Neural cell (in vitro differentiated cells): ENCODE results near the gene DDX4. TPM values are rescaled to one million over a fixed set of nuclear protein-coding genes. Genes with fewer than 3 reads are reported as not detected.

Experiments
- H2AFZ ChIP-seq: fragments of 200-600, 300-800 bp; sonication (generic), shearing (Covaris generic); 2 replicates; pipeline ENCODE4 v1.6.0; 2014; ENCODE audit warnings: low read depth, mild to moderate bottlenecking, antibody characterized with exemption, low read length, moderate library complexity
- H3F3A ChIP-seq: fragments of 200-600 bp; shearing (Covaris generic); 2 replicates; pipeline ENCODE4 v1.6.1; 2016; ENCODE audit warnings: mild to moderate bottlenecking, moderate library complexity, mixed read lengths, antibody characterized with exemption, low read length; ENCODE audit not compliant: insufficient read depth, poor library complexity, severe bottlenecking
- H3K27ac ChIP-seq: fragments of 200-600, 300-800 bp; sonication (generic), shearing (Covaris generic); 2 replicates; pipeline ENCODE4 v1.5.1; 2014; ENCODE audit warnings: mild to moderate bottlenecking, low read length, moderate library complexity
- H3K27me3 ChIP-seq: fragments of 300-800, 200-600 bp; sonication (generic), shearing (Covaris generic); 2 replicates; pipeline ENCODE4 v1.6.0; 2014; ENCODE audit warnings: mild to moderate bottlenecking, low read depth, low read length, moderate library complexity; ENCODE audit not compliant: insufficient read depth
- H3K36me3 ChIP-seq: fragments of 300-800, 200-600 bp; sonication (generic), shearing (Covaris generic); 2 replicates; pipeline ENCODE4 v1.5.1; 2014; ENCODE audit warnings: mild to moderate bottlenecking, antibody characterized with exemption, low read length, moderate library complexity; ENCODE audit not compliant: insufficient read depth
- H3K4me2 ChIP-seq: fragments of 300-800, 200-600 bp; sonication (generic), shearing (Covaris generic); 2 replicates; pipeline ENCODE4 v1.6.0; 2014; ENCODE audit warnings: mild to moderate bottlenecking, low read length
- H3K4me3 ChIP-seq: fragments of 300-800, 200-600 bp; sonication (generic), shearing (Covaris generic); 2 replicates; pipeline ENCODE4 v1.5.1; 2014; ENCODE audit warnings: mild to moderate bottlenecking, low read length, moderate library complexity
- H3K79me2 ChIP-seq: fragments of 200-600 bp; shearing (Covaris generic); replicated peaks from 2 replicates; pipeline ENCODE4 v1.6.0; 2014; ENCODE audit warnings: mild to moderate bottlenecking, low read length, moderate library complexity; ENCODE audit not compliant: insufficient read depth
- H3K9ac ChIP-seq: fragments of 300-800, 200-600 bp; sonication (generic), shearing (Covaris generic); 2 replicates; pipeline ENCODE4 v1.6.1; 2016; ENCODE audit warnings: mild to moderate bottlenecking, low read length, mixed read lengths
- H3K9me2 ChIP-seq: fragments of 200-600 bp; shearing (Covaris generic); 2 replicates; pipeline ENCODE4 v1.6.1; 2016; ENCODE audit warnings: mild to moderate bottlenecking, low read length, mixed read lengths; ENCODE audit not compliant: insufficient read depth
- H3K9me3 ChIP-seq: fragments of 200-600, 300-800 bp; sonication (generic), shearing (Covaris generic); 2 replicates; pipeline ENCODE4 v1.6.1; 2016; ENCODE audit warnings: mild to moderate bottlenecking, mixed run types, low read length, moderate library complexity, mixed read lengths
- H4K20me1 ChIP-seq: fragments of 200-600 bp; shearing (Covaris generic); 2 replicates; pipeline ENCODE4 v1.6.1; 2016; ENCODE audit warnings: mild to moderate bottlenecking, mixed run types; ENCODE audit not compliant: insufficient read depth
- CTCF ChIP-seq: fragments of 450-650 bp; IDR thresholded peaks from 2 replicates; pipeline ENCODE4 v1.5.1; 2014; ENCODE audit warnings: antibody characterized with exemption, mild to moderate bottlenecking, moderate library complexity; ENCODE audit not compliant: poor library complexity, severe bottlenecking
- EP300 ChIP-seq: fragments of 450-650 bp; conservative IDR thresholded peaks from 2 replicates; pipeline ENCODE4 v1.6.1; 2014; ENCODE audit warnings: antibody characterized with exemption, mild to moderate bottlenecking, moderate library complexity; ENCODE audit not compliant: poor library complexity, severe bottlenecking
- EZH2 ChIP-seq: fragments of 200-600, 300-800 bp; shearing (Covaris generic), sonication (generic); IDR thresholded peaks from 2 replicates; pipeline ENCODE4 v1.6.1; 2014; ENCODE audit warnings: antibody characterized with exemption, low read length, borderline replicate concordance, mild to moderate bottlenecking; ENCODE audit not compliant: insufficient read depth, poor library complexity, severe bottlenecking
- MXI1 ChIP-seq: fragments of 450-650 bp; conservative IDR thresholded peaks from 2 replicates; pipeline ENCODE4 v1.6.1; 2014; ENCODE audit warnings: antibody characterized with exemption, mild to moderate bottlenecking; ENCODE audit not compliant: poor library complexity, severe bottlenecking
- POLR2AphosphoS5 ChIP-seq: IDR thresholded peaks from 2 replicates; pipeline ENCODE4 v1.6.1; 2012
- RAD21 ChIP-seq: fragments of 450-650 bp; conservative IDR thresholded peaks from 2 replicates; pipeline ENCODE4 v1.6.1; 2014; ENCODE audit warnings: antibody characterized with exemption, mild to moderate bottlenecking, moderate library complexity
- REST ChIP-seq: IDR thresholded peaks from 2 replicates; pipeline ENCODE4 v1.6.1; 2012; ENCODE audit warnings: borderline replicate concordance
- SMC3 ChIP-seq: fragments of 450-650 bp; conservative IDR thresholded peaks from 2 replicates; pipeline ENCODE4 v1.6.1; 2014; ENCODE audit warnings: antibody characterized with exemption, mild to moderate bottlenecking, moderate library complexity; ENCODE audit not compliant: poor library complexity
- TAF1 ChIP-seq: IDR thresholded peaks from 2 replicates; pipeline ENCODE4 v1.6.1; 2012; ENCODE audit warnings: low read depth
- polyA plus RNA-seq: library from polyadenylated mRNA; depleted of rRNA; stranded (reverse); fragments of >200 nt; gene quantifications from 2 replicates; pipeline ENCODE4 v1.2.3, GENCODE V29; 2014

DDX4 gene
- polyA plus RNA-seq, 1 donor from 2014 or later, result 0.43 TPM

GRCh38 chr5:55702598-55703345 is 35.1 kb upstream of the DDX4 start:
- Histone ChIP-seq H2AFZ (no peak overlapping the region), H4K20me1 (no peaks in the 10 kb centered on the region), H3K9me3 (no peaks in the 10 kb centered on the region), H3K4me2 (no peak overlapping the region), H3K36me3 (no peaks in the 10 kb centered on the region), H3K27ac (no peak overlapping the region), H3K4me3 (no peak overlapping the region), H3K79me2 (peaks cover 3% of the 10 kb centered on the region), H3K27me3 (no peaks in the 10 kb centered on the region), H3K9me2 (no peaks in the 10 kb centered on the region), H3K9ac (no peak overlapping the region), H3F3A (no peaks in the 10 kb centered on the region)
- TF ChIP-seq CTCF, result no peak
- no peak for TF ChIP-seq TAF1
- no peak for TF ChIP-seq EP300
- no peak for TF ChIP-seq REST

GRCh38 chr5:55706230-55706629 is 31.6 kb upstream of the DDX4 start:
- Histone ChIP-seq H3K79me2 (peaks cover 5% of the 10 kb centered on the region), H3K9ac (no peak overlapping the region), H3K9me3 (no peaks in the 10 kb centered on the region), H3K27me3 (no peaks in the 10 kb centered on the region), H3K9me2 (no peaks in the 10 kb centered on the region), H4K20me1 (no peaks in the 10 kb centered on the region), H3F3A (no peaks in the 10 kb centered on the region), H3K4me2 (no peak overlapping the region), H2AFZ (no peak overlapping the region), H3K27ac (no peak overlapping the region), H3K4me3 (no peak overlapping the region), H3K36me3 (no peaks in the 10 kb centered on the region)
- TF ChIP-seq EZH2 (no peak), POLR2AphosphoS5 (no peak), RAD21 (no peak), EP300 (no peak), SMC3 (no peak), REST (no peak), MXI1 (no peak), TAF1 (no peak), CTCF (no peak)
